Measurements from ENCODE around the gene MAGI1.

DNA sequence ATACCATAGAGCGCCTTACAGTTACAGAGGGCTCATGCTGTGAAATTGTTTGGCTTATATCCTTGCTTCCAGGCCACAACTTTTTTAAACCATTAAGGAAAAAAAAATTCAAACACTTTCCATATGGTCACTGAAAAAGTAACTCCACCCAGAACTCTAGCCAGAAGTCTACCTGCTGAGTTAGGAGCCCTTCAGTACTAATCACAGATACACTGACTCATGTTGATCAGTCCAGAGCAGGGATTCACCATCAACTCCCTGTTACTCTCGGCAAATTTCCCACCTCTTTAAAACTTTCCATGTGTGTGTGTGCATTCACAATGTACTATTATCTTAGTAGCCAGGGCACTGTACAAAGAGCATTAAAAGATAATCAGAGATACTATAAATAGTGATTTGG, 372.8 kb downstream of the MAGI1 start:
- TF ChIP-seq TAF1 (IDR thresholded peaks at IDR 0.05; ENCODE audit: borderline replicate concordance, low read depth, low read length) = no peak
- no peak for TF ChIP-seq POLR2AphosphoS5 (IDR thresholded peaks at IDR 0.05; ENCODE audit: low read depth, low read length)

Data from GM12892 (cell line).